ENCODE measurements around the gene S100A3. TPM values are rescaled to one million over a fixed set of nuclear protein-coding genes. Genes with fewer than 3 reads are reported as not detected.
A peak's percentile ranks its signal among the peaks of the same experiment; 100 is the strongest.

S100A3 gene
- total RNA-seq, 4 donors from 2014 or later: 0.88 to 1.6 TPM; not detected in 2

GRCh38 chr1:153553830-153554541 is 4.9 kb upstream of the S100A3 start:
- no peak for TF ChIP-seq POLR2A (IDR thresholded peaks at IDR 0.05)
- TF ChIP-seq, protein P1, sequence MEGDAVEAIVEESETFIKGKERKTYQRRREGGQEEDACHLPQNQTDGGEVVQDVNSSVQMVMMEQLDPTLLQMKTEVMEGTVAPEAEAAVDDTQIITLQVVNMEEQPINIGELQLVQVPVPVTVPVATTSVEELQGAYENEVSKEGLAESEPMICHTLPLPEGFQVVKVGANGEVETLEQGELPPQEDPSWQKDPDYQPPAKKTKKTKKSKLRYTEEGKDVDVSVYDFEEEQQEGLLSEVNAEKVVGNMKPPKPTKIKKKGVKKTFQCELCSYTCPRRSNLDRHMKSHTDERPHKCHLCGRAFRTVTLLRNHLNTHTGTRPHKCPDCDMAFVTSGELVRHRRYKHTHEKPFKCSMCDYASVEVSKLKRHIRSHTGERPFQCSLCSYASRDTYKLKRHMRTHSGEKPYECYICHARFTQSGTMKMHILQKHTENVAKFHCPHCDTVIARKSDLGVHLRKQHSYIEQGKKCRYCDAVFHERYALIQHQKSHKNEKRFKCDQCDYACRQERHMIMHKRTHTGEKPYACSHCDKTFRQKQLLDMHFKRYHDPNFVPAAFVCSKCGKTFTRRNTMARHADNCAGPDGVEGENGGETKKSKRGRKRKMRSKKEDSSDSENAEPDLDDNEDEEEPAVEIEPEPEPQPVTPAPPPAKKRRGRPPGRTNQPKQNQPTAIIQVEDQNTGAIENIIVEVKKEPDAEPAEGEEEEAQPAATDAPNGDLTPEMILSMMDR (IDR thresholded peaks at IDR 0.05 in 4 of 5, conservative IDR thresholded peaks at IDR 0.05 in 1 of 5): no peak
- Histone ChIP-seq H3K4me3 (no peak overlapping the region), H3K9me3 (no peaks in the 10 kb centered on the region), H3K36me3 (no peaks in the 10 kb centered on the region), H3K27me3 (no peaks in the 10 kb centered on the region), H3K27ac (peak overlapping the region in 3 of 4 donors; percentile 21 to 52 (median 22)), H3K4me1 (peaks cover 7 to 19% of the 10 kb centered on the region in 2 donors)
- in situ Hi-C loops (cut with MboI; ENCODE audit: low sequenced_read_pairs in 4 of 4) (no loop called here), intact Hi-C loops (cut with DNase I; ENCODE audit: low total_unique reads) (no loop called here)
- no peak for ATAC-seq
- no peak for DNase-seq

DNA sequence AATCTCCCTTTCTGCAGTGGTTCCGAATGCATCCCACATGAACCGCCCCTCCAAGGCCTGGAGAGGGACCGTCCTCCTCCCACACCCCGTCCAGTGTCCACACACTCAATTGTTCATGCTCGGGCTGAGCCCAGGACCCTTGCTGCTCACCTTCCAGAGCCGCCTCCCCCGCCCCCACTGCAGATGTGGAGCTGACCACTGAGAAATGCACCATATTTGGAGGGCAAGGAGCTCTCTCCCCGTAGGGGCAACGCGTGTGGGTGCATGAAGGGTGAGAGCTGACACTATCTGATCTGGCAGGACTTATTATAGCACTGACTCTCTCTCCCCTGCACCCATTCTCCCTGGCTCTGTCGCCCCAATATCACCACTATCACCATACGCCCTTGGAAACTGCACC is 4.0 kb upstream of the S100A3 start:
- ATAC-seq: no peak
- Histone ChIP-seq H3K4me1 (peaks cover 11 to 27% of the 10 kb centered on the region in 2 donors), H3K4me3 (no peak overlapping the region), H3K27ac (no peak overlapping the region), H3K27me3 (no peaks in the 10 kb centered on the region), H3K36me3 (no peaks in the 10 kb centered on the region), H3K9me3 (no peaks in the 10 kb centered on the region)
- no peak for DNase-seq
- no peak for TF ChIP-seq POLR2A (IDR thresholded peaks at IDR 0.05)
- TF ChIP-seq, protein P1 (IDR thresholded peaks at IDR 0.05 in 4 of 5, conservative IDR thresholded peaks at IDR 0.05 in 1 of 5): no peak
- in situ Hi-C loops (cut with MboI; ENCODE audit: low sequenced_read_pairs in 4 of 4): no loop called here
- intact Hi-C loops (cut with DNase I; ENCODE audit: low total_unique reads): no loop called here

- H3K4me3 ChIP-seq: no peak overlapping the region
- intact Hi-C loops (cut with DNase I; ENCODE audit: low total_unique reads) (no loop called here), in situ Hi-C loops (cut with MboI; ENCODE audit: low sequenced_read_pairs in 4 of 4) (no loop called here)
- TF ChIP-seq POLR2A (IDR thresholded peaks at IDR 0.05): no peak
- TF ChIP-seq, protein P1 (IDR thresholded peaks at IDR 0.05 in 4 of 5, conservative IDR thresholded peaks at IDR 0.05 in 1 of 5): no peak
- DNase-seq (no peak), ATAC-seq (no peak)
- peaks cover 11 to 33% of the 10 kb centered on the region in 2 donors for H3K4me1 ChIP-seq
- H3K27ac ChIP-seq: no peak overlapping the region
- no peaks in the 10 kb centered on the region for H3K36me3 ChIP-seq
- no peaks in the 10 kb centered on the region for H3K9me3 ChIP-seq
- H3K27me3 ChIP-seq: no peaks in the 10 kb centered on the region
These were observed 3.3 kb upstream of the S100A3 start for GRCh38 chr1:153552335-153552734.

GRCh38 chr1:153550827-153551500 is 1.9 kb upstream of the S100A3 start:
- TF ChIP-seq POLR2A (IDR thresholded peaks at IDR 0.05): no peak
- TF ChIP-seq, protein P1 (IDR thresholded peaks at IDR 0.05 in 4 of 5, conservative IDR thresholded peaks at IDR 0.05 in 1 of 5): no peak
- H3K27ac ChIP-seq: peak overlapping the region in 1 of 4 donors; percentile 75

More at GRCh38 chr1:153550827-153551500, 1.9 kb upstream of the S100A3 start:
- Histone ChIP-seq H3K4me3 (no peak overlapping the region), H3K27me3 (no peaks in the 10 kb centered on the region), H3K36me3 (no peaks in the 10 kb centered on the region), H3K4me1 (peaks cover 16 to 46% of the 10 kb centered on the region in 2 donors), H3K9me3 (no peaks in the 10 kb centered on the region)
- in situ Hi-C loops (cut with MboI; ENCODE audit: low sequenced_read_pairs in 4 of 4) (no loop called here), intact Hi-C loops (cut with DNase I; ENCODE audit: low total_unique reads) (no loop called here)
- no peak for DNase-seq
- no peak for ATAC-seq
